GM12891 (cell line): ENCODE data around the gene CAMTA1.

Source experiments
- PAX5 ChIP-seq: IDR thresholded peaks from 2 replicates; pipeline ENCODE4 v1.6.1; 2011; ENCODE audit warnings: low read length, moderate library complexity, mild to moderate bottlenecking; ENCODE audit not compliant: insufficient read depth, severe bottlenecking
- POLR2A ChIP-seq: IDR thresholded peaks from 2 replicates; pipeline ENCODE4 v1.6.1; 2011; ENCODE audit warnings: low read depth, low read length, control low read depth
- POLR2AphosphoS5 ChIP-seq: IDR thresholded peaks from 2 replicates; pipeline ENCODE4 v1.6.1; 2011; ENCODE audit warnings: low read depth, low read length, control low read depth
- TAF1 ChIP-seq: IDR thresholded peaks from 2 replicates; pipeline ENCODE4 v1.6.1; 2011; ENCODE audit warnings: low read depth, low read length, control low read depth

- TF ChIP-seq POLR2A (no peak), TAF1 (no peak), POLR2AphosphoS5 (no peak), PAX5 (no peak)
These were observed 291.3 kb downstream of the CAMTA1 start for GRCh38 chr1:7076572-7076971.
